Nucleus accumbens (tissue), 56 donors: ENCODE measurements around the gene IL10RA.

Experiments
- DNase-seq, 56 donors: peaks; one replicate each; lab custom pipeline; 2025; lab: John Stamatoyannopoulos, UW

IL10RA gene

DNA sequence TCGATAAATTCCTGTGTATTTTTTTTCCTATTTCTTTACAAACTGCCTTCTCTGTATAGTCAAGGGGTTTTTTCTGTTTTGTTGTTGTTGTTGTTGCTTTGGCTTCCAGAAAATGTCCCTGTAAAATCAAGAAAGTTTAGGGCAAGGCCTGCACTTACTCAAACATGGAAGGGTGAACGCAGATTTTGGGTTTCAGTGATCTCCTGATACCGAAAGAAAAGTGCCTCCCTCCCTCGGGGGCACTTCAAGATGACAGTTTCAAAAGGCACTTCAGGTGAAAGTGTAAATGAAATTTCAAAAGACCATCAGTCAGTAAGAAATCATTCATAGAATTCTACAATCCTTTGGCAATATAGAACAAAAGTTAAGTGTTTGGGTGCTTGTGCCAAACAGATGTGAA lies 47.2 kb downstream of the IL10RA start:
- DNase-seq = no peak

DNA sequence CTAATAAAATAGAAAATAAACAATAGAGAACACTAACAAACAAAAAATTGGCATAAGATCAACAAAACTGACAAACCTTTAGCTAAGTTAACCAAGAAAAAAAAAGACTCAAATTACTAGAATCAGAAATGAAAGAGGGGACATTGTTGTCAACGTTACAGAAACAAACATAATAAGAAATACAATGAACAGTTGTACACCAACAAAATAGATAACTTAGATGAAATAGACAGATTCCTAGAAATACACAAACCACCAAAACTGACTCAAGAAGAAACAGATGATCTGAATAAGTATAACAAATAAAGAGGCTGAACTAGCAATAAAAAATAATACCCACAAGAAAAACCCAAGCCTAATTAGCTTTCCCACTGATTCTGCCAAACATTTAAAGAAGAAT lies 55.9 kb downstream of the IL10RA start:
- no peak for DNase-seq

DNA sequence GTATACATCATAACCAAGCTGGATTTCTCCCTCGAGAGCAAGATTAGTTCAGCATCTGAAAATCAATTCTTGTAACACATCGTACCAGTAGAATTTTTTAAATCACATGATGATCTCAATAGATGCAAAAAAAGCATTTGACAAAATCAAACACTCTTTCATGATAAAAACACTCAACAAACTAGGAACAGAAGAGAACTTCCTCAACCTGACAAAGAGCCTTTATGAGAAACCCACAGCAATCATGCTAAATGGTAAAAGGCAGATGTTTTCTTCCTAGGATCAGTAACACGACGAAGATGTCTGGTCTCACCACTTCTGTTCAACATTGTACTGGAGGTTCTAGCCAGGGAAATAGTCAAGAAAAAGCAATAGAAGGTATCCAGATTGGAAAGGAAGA lies 56.6 kb downstream of the IL10RA start:
- no peak for DNase-seq

DNA sequence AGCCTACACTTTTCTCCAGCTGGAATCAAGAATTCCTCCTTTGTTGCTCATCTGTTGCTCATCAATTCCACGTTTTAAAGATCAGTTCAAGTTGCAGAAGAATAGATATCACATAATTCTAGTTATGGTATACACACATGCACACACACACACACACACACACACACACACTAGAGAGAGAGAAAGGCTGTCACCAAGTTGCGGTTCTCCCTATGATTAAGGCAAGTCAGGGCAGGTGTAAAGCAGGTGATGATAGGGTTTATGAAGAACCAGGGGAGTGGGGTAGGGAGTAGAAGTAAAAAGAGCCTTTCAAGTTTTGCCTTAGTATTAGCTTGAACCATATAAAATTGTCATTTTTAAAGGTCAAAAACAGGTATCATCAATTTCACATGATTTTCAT lies 59.0 kb downstream of the IL10RA start:
- DNase-seq = no peak

DNA sequence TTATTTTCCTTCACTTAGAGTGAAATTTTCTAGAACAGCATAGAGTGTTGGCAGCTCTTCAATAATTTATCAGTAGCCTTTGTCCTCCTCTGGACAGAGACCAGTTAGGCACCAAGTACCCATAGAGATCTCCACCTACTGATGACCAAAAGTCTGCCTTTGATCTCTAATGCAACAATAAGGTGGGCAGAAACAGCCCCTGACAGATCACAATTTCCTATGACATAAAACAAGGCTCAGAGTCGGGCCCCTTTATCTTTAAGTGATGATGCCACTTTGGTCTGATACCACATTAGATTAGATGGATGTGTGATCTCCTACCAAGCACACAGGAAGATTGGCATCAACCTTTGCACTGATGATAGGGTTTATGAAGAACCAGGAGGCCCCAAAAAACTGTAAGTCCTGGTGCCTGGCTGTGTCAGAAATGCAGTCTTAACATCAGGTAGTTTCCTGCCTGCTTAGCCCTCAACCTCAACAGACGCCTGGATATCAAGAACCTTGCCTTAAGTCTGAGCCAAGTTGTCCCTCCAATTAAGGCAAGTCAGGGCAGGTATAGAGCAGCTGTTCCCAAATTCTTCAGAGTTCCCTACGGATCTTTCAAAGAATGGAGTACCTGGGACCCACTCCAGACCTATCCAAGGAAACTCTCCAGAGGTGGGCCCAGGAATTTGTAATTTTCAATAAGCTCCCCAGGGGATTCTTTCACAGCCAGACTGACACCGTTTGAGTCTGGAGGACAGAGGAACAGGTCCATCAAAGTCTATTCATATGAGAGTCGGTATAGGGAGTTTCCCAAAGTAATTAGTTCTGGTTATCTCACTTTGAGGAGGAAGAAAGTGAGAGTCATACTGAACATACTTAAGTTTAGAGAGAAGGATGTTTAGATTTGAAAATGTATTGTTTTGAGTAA lies 60.1 kb downstream of the IL10RA start:
- DNase-seq = no peak

DNA sequence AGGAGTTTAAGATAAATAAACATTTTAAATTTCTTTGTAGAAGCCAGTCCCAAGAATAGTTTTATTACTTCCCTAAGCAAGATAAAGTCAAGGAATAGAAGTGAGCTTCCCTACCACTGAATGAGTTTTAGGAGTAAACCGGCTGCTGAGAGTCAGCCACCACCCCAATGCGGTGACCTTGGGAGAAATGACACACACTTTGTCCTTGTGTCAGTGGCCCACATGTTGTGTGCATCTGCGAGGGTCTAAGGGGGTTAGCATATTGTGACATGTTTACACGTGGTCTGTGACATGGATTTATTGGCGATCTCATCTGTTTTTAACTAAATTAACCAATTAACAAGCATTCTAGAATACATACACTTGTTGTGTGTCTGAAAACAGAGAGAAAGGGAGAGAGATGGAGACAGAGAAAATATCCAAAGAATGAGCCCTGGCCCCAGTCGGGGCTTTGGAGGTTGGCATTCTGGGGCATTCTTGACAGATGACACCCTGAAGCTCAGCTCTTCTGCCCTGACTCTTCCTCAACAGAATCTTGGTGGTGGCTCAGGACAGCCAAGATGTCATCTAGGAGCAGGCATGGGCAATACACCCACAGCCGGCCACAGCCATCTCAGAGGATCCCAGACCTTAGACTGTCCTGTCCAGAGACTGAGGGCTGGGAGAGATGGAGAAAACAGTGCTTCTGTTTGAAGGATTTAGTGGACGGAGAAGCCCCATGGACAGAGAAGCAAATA lies 60.9 kb downstream of the IL10RA start:
- no peak for DNase-seq

DNA sequence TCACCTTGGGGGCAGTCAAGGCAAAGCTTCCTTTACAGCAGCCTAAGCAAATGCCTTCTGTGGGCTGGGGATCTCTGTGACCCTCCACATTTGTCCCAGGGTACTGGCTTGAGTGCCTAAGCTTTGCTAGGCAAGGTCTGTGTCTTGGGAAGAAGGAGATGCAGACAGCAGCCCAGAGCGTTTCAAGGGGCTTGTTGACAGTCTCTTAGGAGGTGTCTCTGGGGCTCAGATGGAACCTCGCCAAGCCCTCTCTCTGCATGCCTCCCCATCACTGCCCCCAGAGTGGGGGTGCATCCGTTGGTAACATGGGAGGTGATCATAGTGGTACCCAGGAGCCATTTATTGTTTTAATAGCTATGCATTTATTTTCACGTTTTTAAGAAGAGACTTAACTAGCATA lies 61.6 kb downstream of the IL10RA start:
- no peak for DNase-seq

DNA sequence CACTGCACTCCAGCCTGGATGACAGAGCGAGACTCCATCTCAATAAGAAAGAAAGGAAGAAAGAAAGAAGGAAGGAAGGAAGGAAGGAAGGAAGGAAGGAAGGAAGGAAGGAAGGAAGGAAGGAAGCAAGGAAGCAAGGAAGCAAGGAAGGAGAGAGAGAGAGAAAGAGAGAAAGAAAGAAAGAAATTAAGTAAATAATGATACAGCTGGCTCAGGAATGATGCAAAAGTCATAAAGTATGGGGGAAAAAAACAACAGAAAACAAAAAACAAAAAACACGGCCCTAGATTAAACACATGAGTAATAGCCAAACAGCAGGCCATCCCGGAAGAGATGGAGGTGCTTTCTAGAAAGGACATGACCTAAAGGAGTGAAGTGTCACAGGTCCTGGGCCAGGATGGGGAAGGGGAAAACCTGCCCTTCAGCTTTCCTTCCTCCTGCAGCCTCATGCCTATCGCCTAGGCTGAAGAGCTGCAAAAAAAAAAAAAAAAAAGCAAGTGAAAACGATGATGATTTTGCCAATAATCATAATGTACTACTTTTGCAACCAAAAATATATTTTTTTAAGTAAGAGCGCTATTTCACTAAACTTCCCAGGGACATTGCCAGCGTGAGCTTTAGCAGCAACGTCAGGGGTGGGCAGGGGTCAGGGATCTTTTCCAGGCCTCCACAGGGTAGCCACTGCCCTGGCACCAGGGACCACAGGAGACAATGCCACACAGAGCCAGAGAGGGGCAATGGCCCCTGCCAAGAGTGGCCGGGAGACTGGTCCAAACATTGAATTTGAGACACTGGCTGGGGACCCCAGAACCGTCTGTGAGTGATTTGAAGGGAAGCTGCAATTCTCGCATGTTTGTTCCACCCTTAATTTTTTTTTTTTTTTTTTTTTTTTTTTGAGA lies 62.5 kb downstream of the IL10RA start:
- DNase-seq = no peak

DNA sequence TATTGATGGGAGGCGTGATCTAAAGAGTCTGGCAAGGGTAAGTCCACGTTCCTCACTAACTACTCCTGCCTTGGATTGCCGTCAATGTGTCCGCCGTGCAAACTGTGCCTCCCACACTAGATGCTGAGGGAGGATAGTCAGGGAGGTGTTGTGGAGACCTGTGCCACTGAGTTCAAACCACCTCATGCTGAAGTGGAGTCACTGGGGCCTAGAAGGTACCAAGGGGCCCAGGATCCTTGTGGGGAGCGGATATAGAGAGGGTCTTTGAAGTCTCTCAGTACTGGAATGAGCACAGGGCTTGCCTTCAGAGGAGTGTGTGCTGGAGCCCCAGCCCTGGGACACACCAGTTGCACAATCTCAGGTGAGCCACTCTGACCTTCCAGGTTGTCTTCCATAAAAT lies 63.6 kb downstream of the IL10RA start:
- no peak for DNase-seq

DNA sequence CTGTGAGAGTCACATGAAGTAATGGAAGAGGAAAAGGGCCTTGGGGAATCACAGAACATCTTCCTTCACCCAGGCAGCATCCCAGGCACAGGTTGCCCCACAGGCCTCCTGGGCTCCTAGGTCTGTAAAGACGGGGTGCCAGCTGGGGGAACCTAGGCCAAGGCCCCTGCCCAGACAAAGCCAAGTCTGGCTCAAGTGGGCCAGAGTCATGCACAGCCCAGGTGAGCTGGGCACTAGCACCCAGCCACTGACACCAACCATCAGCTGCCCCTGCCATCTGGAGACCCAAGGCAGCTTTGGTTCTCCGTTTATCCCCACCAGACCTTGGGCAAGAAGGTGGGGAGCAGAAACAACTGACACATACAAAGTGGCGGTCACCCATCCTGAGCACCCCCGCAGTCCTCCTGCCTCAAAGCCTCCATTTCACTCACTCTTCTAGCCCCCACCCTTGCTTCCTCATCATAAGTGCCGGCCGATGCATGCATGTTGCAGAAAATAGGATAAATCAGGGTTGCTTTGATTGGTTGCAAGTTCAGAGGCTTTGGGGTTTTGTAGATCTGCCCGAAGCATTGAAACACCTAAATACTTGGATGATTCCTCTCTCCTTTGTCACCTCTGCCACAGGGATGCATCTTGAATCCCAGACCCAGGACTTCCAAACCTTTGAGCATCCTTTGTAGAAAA lies 64.2 kb downstream of the IL10RA start:
- no peak for DNase-seq
